Neural progenitor cell (in vitro differentiated cells): ENCODE data around the gene RIPOR1. TPM values are rescaled to one million over a fixed set of nuclear protein-coding genes. Genes with fewer than 3 reads are reported as not detected.

Experiments used
- DNase-seq: peaks from one replicate; pipeline ENCODE4 v3.0.0-alpha.2; 2016; ENCODE audit warnings: low spot score
- H2AFZ ChIP-seq: fragments of 200-600 bp; sonication (generic); replicated peaks from 2 replicates; pipeline ENCODE4 v1.6.1; 2016; ENCODE audit warnings: antibody characterized with exemption
- H3F3A ChIP-seq: fragments of 200-600 bp; sonication (generic); 2 replicates; pipeline ENCODE4 v1.6.1; 2016; ENCODE audit warnings: antibody characterized with exemption, low read depth
- H3K27ac ChIP-seq: fragments of 200-600 bp; sonication (generic); 2 replicates; pipeline ENCODE4 v1.5.1; 2016; ENCODE audit warnings: mild to moderate bottlenecking
- H3K27me3 ChIP-seq: fragments of 200-600 bp; sonication (generic); 2 replicates; pipeline ENCODE4 v1.6.1; 2016; ENCODE audit warnings: mild to moderate bottlenecking, moderate library complexity
- H3K36me3 ChIP-seq: fragments of 200-600 bp; sonication (generic); 2 replicates; pipeline ENCODE4 v1.5.1; 2016
- H3K4me1 ChIP-seq: fragments of 200-600 bp; sonication (generic); 2 replicates; pipeline ENCODE4 v1.6.1; 2016; ENCODE audit warnings: mixed run types
- H3K4me2 ChIP-seq: fragments of 200-600 bp; sonication (generic); 2 replicates; pipeline ENCODE4 v1.6.1; 2016
- H3K4me3 ChIP-seq: fragments of 200-600 bp; sonication (generic); 2 replicates; pipeline ENCODE4 v1.5.1; 2016
- H3K79me2 ChIP-seq: fragments of 200-600 bp; sonication (generic); 2 replicates; pipeline ENCODE4 v1.6.1; 2016; ENCODE audit warnings: low read depth
- H3K9ac ChIP-seq: fragments of 200-600 bp; sonication (generic); 2 replicates; pipeline ENCODE4 v1.6.1; 2016
- H3K9me3 ChIP-seq: fragments of 200-600 bp; sonication (generic); 2 replicates; pipeline ENCODE4 v1.5.1; 2016; ENCODE audit warnings: low read depth
- H4K20me1 ChIP-seq: fragments of 200-600 bp; sonication (generic); 2 replicates; pipeline ENCODE4 v1.6.1; 2016; ENCODE audit warnings: low read depth
- H3K27ac Mint-ChIP-seq: 3 replicates; pipeline ENCODE4 v1.8.0; 2021; ENCODE audit warnings: mixed read lengths
- H3K27me3 Mint-ChIP-seq: 2 replicates; pipeline ENCODE4 v1.8.0; 2022; ENCODE audit warnings: low read depth, mild to moderate bottlenecking, inconsistent platforms, moderate library complexity, mixed read lengths; ENCODE audit not compliant: insufficient read depth
- H3K36me3 Mint-ChIP-seq: 3 replicates; pipeline ENCODE4 v1.8.0; 2021; ENCODE audit warnings: mixed read lengths
- H3K4me1 Mint-ChIP-seq: 3 replicates; pipeline ENCODE4 v1.8.0; 2021; ENCODE audit warnings: mixed read lengths
- H3K4me3 Mint-ChIP-seq: 3 replicates; pipeline ENCODE4 v1.8.0; 2021; ENCODE audit warnings: mild to moderate bottlenecking, moderate library complexity, mixed read lengths
- H3K9me3 Mint-ChIP-seq: 3 replicates; pipeline ENCODE4 v1.8.0; 2020; ENCODE audit warnings: mixed read lengths
- EZH2 ChIP-seq: fragments of 200-600 bp; sonication (generic); IDR thresholded peaks from 2 replicates; pipeline ENCODE4 v1.6.1; 2017; ENCODE audit warnings: antibody characterized with exemption, mild to moderate bottlenecking, moderate library complexity
- EZH2phosphoT487 ChIP-seq: fragments of 200-600 bp; sonication (generic); IDR thresholded peaks from 2 replicates; pipeline ENCODE4 v1.6.1; 2017; ENCODE audit warnings: antibody characterized with exemption
- total RNA-seq: library from RNA; depleted of rRNA; stranded (reverse); fragments of >200 nt; gene quantifications from 2 replicates; pipeline ENCODE4 v1.2.3, GENCODE V29; 2015; ENCODE audit warnings: low replicate concordance
- TF ChIP-seq, protein P1 (sequence below): fragments of 200-600 bp; sonication (generic); IDR thresholded peaks from 2 replicates; pipeline ENCODE4 v1.5.1; 2017; ENCODE audit warnings: antibody characterized with exemption, mild to moderate bottlenecking

The RIPOR1 gene
- total RNA-seq, 1 donor from 2014 or later, result 13.5 TPM

DNA sequence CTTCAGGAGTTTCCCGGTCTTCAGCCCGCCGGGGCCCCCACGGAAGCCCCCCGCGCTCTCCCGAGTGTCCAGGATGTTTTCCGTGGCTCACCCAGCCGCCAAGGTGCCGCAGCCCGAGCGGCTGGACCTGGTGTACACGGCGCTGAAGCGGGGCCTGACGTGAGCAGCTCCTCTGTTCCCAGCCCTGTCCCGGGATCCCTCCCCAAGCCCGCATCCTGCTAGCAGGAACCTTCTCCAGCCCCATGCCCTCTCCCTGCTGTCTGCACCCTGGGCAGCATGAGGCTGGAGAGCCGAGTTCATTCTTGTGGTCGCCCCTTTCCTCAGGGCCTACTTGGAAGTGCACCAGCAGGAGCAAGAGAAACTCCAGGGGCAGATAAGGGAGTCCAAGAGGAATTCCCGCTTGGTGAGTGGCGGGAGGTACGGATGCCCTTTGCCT lies 10.1 kb downstream of the RIPOR1 start:
- H3K79me2 ChIP-seq, result no peaks in the 10 kb centered on the region
- H2AFZ ChIP-seq, result no peak overlapping the region
- no peak overlapping the region for H3K27ac ChIP-seq
- Mint-ChIP-seq H3K4me1 (peaks cover 15% of the 10 kb centered on the region), H3K4me3 (peak overlapping the region; percentile 78), H3K27ac (no peak overlapping the region), H3K36me3 (peaks cover 18% of the 10 kb centered on the region), H3K9me3 (no peaks in the 10 kb centered on the region), H3K27me3 (peaks cover 31% of the 10 kb centered on the region)
- H4K20me1 ChIP-seq, result peaks cover 80% of the 10 kb centered on the region
- H3K36me3 ChIP-seq, result no peaks in the 10 kb centered on the region
- H3F3A ChIP-seq, result peaks cover 33% of the 10 kb centered on the region
- TF ChIP-seq EZH2, result peak; percentile 74
- TF ChIP-seq, protein P1, sequence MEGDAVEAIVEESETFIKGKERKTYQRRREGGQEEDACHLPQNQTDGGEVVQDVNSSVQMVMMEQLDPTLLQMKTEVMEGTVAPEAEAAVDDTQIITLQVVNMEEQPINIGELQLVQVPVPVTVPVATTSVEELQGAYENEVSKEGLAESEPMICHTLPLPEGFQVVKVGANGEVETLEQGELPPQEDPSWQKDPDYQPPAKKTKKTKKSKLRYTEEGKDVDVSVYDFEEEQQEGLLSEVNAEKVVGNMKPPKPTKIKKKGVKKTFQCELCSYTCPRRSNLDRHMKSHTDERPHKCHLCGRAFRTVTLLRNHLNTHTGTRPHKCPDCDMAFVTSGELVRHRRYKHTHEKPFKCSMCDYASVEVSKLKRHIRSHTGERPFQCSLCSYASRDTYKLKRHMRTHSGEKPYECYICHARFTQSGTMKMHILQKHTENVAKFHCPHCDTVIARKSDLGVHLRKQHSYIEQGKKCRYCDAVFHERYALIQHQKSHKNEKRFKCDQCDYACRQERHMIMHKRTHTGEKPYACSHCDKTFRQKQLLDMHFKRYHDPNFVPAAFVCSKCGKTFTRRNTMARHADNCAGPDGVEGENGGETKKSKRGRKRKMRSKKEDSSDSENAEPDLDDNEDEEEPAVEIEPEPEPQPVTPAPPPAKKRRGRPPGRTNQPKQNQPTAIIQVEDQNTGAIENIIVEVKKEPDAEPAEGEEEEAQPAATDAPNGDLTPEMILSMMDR, result no peak
- peak; percentile 13 for TF ChIP-seq EZH2phosphoT487
- no peaks in the 10 kb centered on the region for H3K9me3 ChIP-seq
- H3K4me2 ChIP-seq, result peak overlapping the region; percentile 97
- peaks cover 68% of the 10 kb centered on the region for H3K27me3 ChIP-seq
- peaks cover 7% of the 10 kb centered on the region for H3K4me1 ChIP-seq
- peak overlapping the region; percentile 73 for H3K4me3 ChIP-seq
- DNase-seq, result peak; percentile 20
- H3K9ac ChIP-seq, result no peak overlapping the region

GRCh38 chr16:67539271-67539670 lies 10.6 kb downstream of the RIPOR1 start:
- H3K36me3 ChIP-seq, result no peaks in the 10 kb centered on the region
- H3K27me3 ChIP-seq, result peaks cover 62% of the 10 kb centered on the region
- TF ChIP-seq, protein P1, result no peak
- TF ChIP-seq EZH2, result no peak
- no peak for TF ChIP-seq EZH2phosphoT487
- H3K79me2 ChIP-seq, result no peaks in the 10 kb centered on the region
- Mint-ChIP-seq H3K4me1 (peaks cover 15% of the 10 kb centered on the region), H3K36me3 (peaks cover 18% of the 10 kb centered on the region), H3K4me3 (peak overlapping the region; percentile 78), H3K27ac (no peak overlapping the region), H3K27me3 (peaks cover 31% of the 10 kb centered on the region), H3K9me3 (no peaks in the 10 kb centered on the region)
- no peak overlapping the region for H3K27ac ChIP-seq
- H3K4me3 ChIP-seq, result no peak overlapping the region
- no peak overlapping the region for H3K9ac ChIP-seq
- H3F3A ChIP-seq, result peaks cover 33% of the 10 kb centered on the region
- peaks cover 7% of the 10 kb centered on the region for H3K4me1 ChIP-seq
- H3K4me2 ChIP-seq, result no peak overlapping the region
- no peak overlapping the region for H2AFZ ChIP-seq
- no peaks in the 10 kb centered on the region for H3K9me3 ChIP-seq
- DNase-seq, result no peak
- peaks cover 75% of the 10 kb centered on the region for H4K20me1 ChIP-seq

DNA sequence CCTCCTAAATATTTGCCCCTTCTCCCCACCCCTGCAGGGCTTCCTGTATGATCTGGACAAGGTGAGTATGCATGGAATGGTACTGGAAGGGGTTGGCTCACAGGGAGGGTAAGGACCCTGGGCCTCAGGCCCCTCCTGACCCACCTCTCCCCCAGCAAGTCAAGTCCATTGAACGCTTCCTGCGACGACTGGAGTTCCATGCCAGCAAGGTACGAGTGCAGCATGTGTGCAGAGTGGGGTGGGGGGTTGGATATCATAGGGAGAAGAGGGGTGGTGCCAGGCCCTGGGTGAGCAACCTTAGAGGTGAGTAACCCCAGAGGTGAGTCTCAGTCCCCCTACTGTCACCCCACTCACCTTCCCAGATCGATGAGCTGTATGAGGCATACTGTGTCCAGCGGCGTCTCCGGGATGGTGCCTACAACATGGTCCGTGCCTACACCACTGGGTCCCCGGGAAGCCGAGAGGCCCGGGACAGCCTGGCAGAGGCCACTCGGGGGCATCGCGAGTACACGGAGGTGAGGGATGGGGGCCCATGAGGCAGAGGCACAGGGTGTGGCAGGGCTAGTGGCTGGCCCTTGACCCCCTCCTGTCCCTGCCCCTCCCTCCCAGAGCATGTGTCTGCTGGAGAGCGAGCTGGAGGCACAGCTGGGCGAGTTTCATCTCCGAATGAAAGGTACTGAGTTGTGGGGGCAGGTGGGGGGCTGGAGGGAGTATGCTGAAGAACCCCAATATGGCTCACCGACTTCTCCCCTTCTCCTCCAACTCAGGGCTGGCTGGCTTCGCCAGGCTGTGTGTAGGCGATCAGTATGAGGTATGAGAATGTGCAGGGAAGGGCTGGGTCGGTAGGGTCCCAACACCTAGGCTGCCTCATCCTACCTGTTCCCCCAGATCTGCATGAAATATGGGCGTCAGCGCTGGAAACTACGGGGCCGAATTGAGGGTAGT lies 11.3 kb downstream of the RIPOR1 start:
- DNase-seq, result no peak
- H3K36me3 Mint-ChIP-seq, result peaks cover 21% of the 10 kb centered on the region
- no peak overlapping the region for H3K4me2 ChIP-seq

More for the DNA sequence above, 11.3 kb downstream of the RIPOR1 start:
- no peaks in the 10 kb centered on the region for H3K36me3 ChIP-seq
- H3K27ac ChIP-seq, result no peak overlapping the region
- peaks cover 33% of the 10 kb centered on the region for H3F3A ChIP-seq
- H3K27me3 Mint-ChIP-seq, result peaks cover 31% of the 10 kb centered on the region
- no peaks in the 10 kb centered on the region for H3K9me3 Mint-ChIP-seq
- no peak overlapping the region for H3K4me3 ChIP-seq
- peak overlapping the region; percentile 70 for H3K4me3 Mint-ChIP-seq
- no peak overlapping the region for H2AFZ ChIP-seq
- H3K27ac Mint-ChIP-seq, result no peak overlapping the region
- H3K9ac ChIP-seq, result no peak overlapping the region
- H3K27me3 ChIP-seq, result peaks cover 55% of the 10 kb centered on the region
- peaks cover 68% of the 10 kb centered on the region for H4K20me1 ChIP-seq
- H3K4me1 Mint-ChIP-seq, result peaks cover 15% of the 10 kb centered on the region
- no peaks in the 10 kb centered on the region for H3K9me3 ChIP-seq
- H3K79me2 ChIP-seq, result no peaks in the 10 kb centered on the region
- TF ChIP-seq EZH2phosphoT487 (no peak), EZH2 (no peak)
- TF ChIP-seq, protein P1, result no peak
- H3K4me1 ChIP-seq, result peaks cover 7% of the 10 kb centered on the region
